B cell (primary cell): Measurements from ENCODE around the gene BICRAL. TPM values are rescaled to one million over a fixed set of nuclear protein-coding genes. Genes with fewer than 3 reads are reported as not detected.
"Not testable (repeated sequence)": the region's sequence is repeated elsewhere in the genome, so short reads cannot be mapped to it uniquely, and the experiment has no call there.

Experiments
- ATAC-seq: fragments of 200-7000 bp; cut with Tn5 transposase; one replicate; pipeline ENCODE4 v1.10.0; 2021; ENCODE audit warnings: low read depth, mild to moderate bottlenecking, moderate number of reproducible peaks, moderate library complexity
- CTCF ChIA-PET: fragments of 350-600 bp; sonication (Branson Sonifier 250); formaldehyde crosslinking; loops from one replicate; lab custom pipeline; 2021; ENCODE audit warnings: antibody characterized with exemption, inconsistent platforms; lab: Charles Lee
- POLR2A ChIA-PET: fragments of 350-600 bp; sonication (Branson Sonifier 250); formaldehyde crosslinking; loops from one replicate; lab custom pipeline; 2021; ENCODE audit warnings: antibody characterized with exemption; lab: Charles Lee
- DNase-seq: peaks from one replicate; pipeline ENCODE4 v3.0.0; 2013
- H2AFZ ChIP-seq: 2 replicates; pipeline ENCODE4 v1.6.1; 2012; ENCODE audit warnings: mild to moderate bottlenecking, low read depth, low read length; ENCODE audit not compliant: insufficient read depth, poor library complexity, severe bottlenecking
- H3K27ac ChIP-seq, 2 donors: 1 replicate in 1 of 2; 2 replicates in 1 of 2; pipeline ENCODE4 v1.5.1; 2012 to 2013; ENCODE audit warnings: low read length in 2 of 2, mild to moderate bottlenecking in 2 of 2, moderate library complexity in 1 of 2
- H3K27me3 ChIP-seq, 4 experiments: fragments of 200-600 bp in 1 of 4; sonication (generic) in 1 of 4; replicated peaks in 1 of 4; 1 replicate in 2 of 4; 2 replicates in 2 of 4; pipeline versions ENCODE4 v1.6.1 to v1.7.0; 2013 to 2016; ENCODE audit warnings: low read length in 3 of 4, mild to moderate bottlenecking in 2 of 4, mixed read lengths in 1 of 4, moderate library complexity in 1 of 4; ENCODE audit not compliant: insufficient read depth in 4 of 4, control insufficient read depth in 3 of 4; ENCODE audit errors: control extremely low read depth in 1 of 4
- H3K36me3 ChIP-seq, 2 experiments: replicated peaks in 1 of 2; 1 replicate in 1 of 2; 2 replicates in 1 of 2; pipeline versions ENCODE4 v1.6.1 to v1.7.1; 2013; ENCODE audit warnings: low read length in 1 of 2; ENCODE audit not compliant: insufficient read depth in 2 of 2, control insufficient read depth in 1 of 2; ENCODE audit errors: control extremely low read depth in 1 of 2, extremely low read depth in 1 of 2
- H3K4me1 ChIP-seq, 2 donors: fragments of 200-600 bp in 1 of 2; sonication (generic) in 1 of 2; 1 replicate in 1 of 2; 2 replicates in 1 of 2; pipeline versions ENCODE4 v1.5.1 to v1.6.1; 2013 to 2017; ENCODE audit warnings: low read length in 2 of 2; ENCODE audit not compliant: control insufficient read depth in 2 of 2, insufficient read depth in 2 of 2
- H3K4me2 ChIP-seq: replicated peaks from 2 replicates; pipeline ENCODE3; 2012; ENCODE audit warnings: mild to moderate bottlenecking, low read depth, low read length; ENCODE audit not compliant: poor library complexity, severe bottlenecking
- H3K4me3 ChIP-seq, 5 experiments: fragments of 200-600 bp in 1 of 5; sonication (generic) in 1 of 5; 1 replicate in 3 of 5; 2 replicates in 2 of 5; pipeline versions ENCODE4 v1.5.1 to v1.7.0; 2011 to 2016; ENCODE audit warnings: low read length in 4 of 5, mild to moderate bottlenecking in 4 of 5, low read depth in 2 of 5, control low read depth in 1 of 5, moderate library complexity in 1 of 5; ENCODE audit not compliant: insufficient read depth in 1 of 5; ENCODE audit errors: control extremely low read depth in 1 of 5, extremely low read depth in 1 of 5
- H3K79me2 ChIP-seq: fragments of 200-600 bp; sonication (generic); one replicate; pipeline ENCODE4 v1.6.0; 2016; ENCODE audit warnings: low read length; ENCODE audit not compliant: control insufficient read depth, insufficient read depth
- H3K9ac ChIP-seq: fragments of 200-600 bp; sonication (generic); 2 replicates; pipeline ENCODE4 v1.6.1; 2017; ENCODE audit warnings: mild to moderate bottlenecking, low read length, moderate library complexity
- H3K9me3 ChIP-seq, 3 donors: one replicate each; pipeline versions ENCODE4 v1.6.1 to v1.7.1; 2013; ENCODE audit warnings: low read length in 2 of 3; ENCODE audit not compliant: control insufficient read depth in 2 of 3, insufficient read depth in 1 of 3; ENCODE audit errors: control extremely low read depth in 1 of 3
- H4K20me1 ChIP-seq: 2 replicates; pipeline ENCODE4 v1.6.0; 2012; ENCODE audit warnings: mild to moderate bottlenecking, low read length; ENCODE audit not compliant: insufficient read depth, control insufficient read depth, poor library complexity, severe bottlenecking
- H3K27ac Mint-ChIP-seq: one replicate; pipeline ENCODE4 v1.8.0; 2021; ENCODE audit warnings: mixed read lengths
- H3K27me3 Mint-ChIP-seq: one replicate; pipeline ENCODE4 v1.8.0; 2021; ENCODE audit warnings: mixed read lengths
- H3K4me1 Mint-ChIP-seq: one replicate; pipeline ENCODE4 v1.8.0; 2021; ENCODE audit warnings: mixed read lengths
- H3K4me3 Mint-ChIP-seq: one replicate; pipeline ENCODE4 v1.8.0; 2021; ENCODE audit warnings: mixed read lengths
- H3K9me3 Mint-ChIP-seq: one replicate; pipeline ENCODE4 v1.8.0; 2022; ENCODE audit warnings: mixed read lengths; ENCODE audit not compliant: insufficient read depth
- EZH2 ChIP-seq: IDR thresholded peaks from 2 replicates; pipeline ENCODE4 v1.6.1; 2012; ENCODE audit warnings: borderline replicate concordance, low read depth, mild to moderate bottlenecking, moderate library complexity, low read length; ENCODE audit not compliant: insufficient read depth, poor library complexity, severe bottlenecking
- WGBS: methylation state at CpG from one replicate; pipeline ENCODE4 v1.1.5; 2013; ENCODE audit warnings: missing lambda C conversion rate; ENCODE audit not compliant: insufficient coverage; 5-methylcytosine and 5-hydroxymethylcytosine counted together
- intact Hi-C: fragments of 100-400 bp; cut with micrococcal nuclease; formaldehyde crosslinking; loops from one replicate; pipeline ENCODE4 v1.10.0; 2022
- polyA plus RNA-seq: library from polyadenylated mRNA; depleted of rRNA; stranded (reverse); fragments of >200 nt; gene quantifications from 2 replicates; pipeline ENCODE4 v1.2.3, GENCODE V29; 2012
- total RNA-seq, 2 donors: library from RNA; stranded (reverse); fragments of 120-200 nt in 1 of 2; gene quantifications; 1 replicate in 1 of 2; 2 replicates in 1 of 2; pipeline versions ENCODE4 v1.2.3 to v1.2.4, GENCODE V29; 2013 to 2022
- TF ChIP-seq, protein P1 (sequence below): fragments of 200-600 bp; IDR thresholded peaks from one replicate; pipeline ENCODE4 v1.8.0; 2022; ENCODE audit warnings: antibody characterized with exemption, mild to moderate bottlenecking

Gene BICRAL
- total and polyA plus RNA-seq, 2 donors (not counting 1 experiment from before 2014, with no cell fraction given), result 17.5 to 34.1 TPM

DNA sequence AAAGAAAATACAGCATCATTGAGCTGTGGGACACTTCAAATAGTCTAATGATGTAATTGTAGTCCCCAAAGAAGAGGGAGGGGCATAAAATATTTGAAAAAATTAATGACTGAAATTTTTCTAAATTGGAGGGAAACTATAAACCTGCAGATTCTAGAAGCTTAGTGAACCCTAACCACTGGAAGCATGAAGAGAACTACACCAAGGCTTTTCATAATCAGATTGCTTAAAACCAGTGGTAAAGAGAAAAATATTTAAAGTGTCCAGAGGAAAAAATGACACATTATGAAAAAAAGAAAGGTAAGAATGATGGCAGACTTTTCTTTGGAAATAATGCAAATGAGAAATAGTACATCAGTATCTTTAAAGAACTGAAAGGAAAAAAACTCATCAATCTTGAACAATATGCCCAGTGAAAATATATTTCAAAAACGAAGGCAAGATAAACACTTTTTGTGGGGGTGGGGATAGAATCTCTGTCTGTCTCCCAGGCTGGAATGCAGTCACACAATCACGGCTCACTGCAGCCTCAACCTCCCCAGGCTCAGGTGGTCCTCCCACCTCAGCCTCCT, 31.3 kb downstream of the BICRAL start:
- DNase-seq (no peak), ATAC-seq (no peak)
- H3K27ac ChIP-seq, result no peak overlapping the region
- CTCF ChIA-PET, result no interaction called here
- intact Hi-C loops, result no loop called here
- H3K36me3 ChIP-seq, result peaks cover 0 to 17% of the 10 kb centered on the region in 2 experiments
- no peak overlapping the region for H3K4me3 Mint-ChIP-seq
- H3K9me3 Mint-ChIP-seq, result no peaks in the 10 kb centered on the region
- H3K4me1 ChIP-seq, result no peaks in the 10 kb centered on the region
- no peaks in the 10 kb centered on the region for H3K27me3 Mint-ChIP-seq
- H4K20me1 ChIP-seq, result no peaks in the 10 kb centered on the region
- TF ChIP-seq, protein P1, sequence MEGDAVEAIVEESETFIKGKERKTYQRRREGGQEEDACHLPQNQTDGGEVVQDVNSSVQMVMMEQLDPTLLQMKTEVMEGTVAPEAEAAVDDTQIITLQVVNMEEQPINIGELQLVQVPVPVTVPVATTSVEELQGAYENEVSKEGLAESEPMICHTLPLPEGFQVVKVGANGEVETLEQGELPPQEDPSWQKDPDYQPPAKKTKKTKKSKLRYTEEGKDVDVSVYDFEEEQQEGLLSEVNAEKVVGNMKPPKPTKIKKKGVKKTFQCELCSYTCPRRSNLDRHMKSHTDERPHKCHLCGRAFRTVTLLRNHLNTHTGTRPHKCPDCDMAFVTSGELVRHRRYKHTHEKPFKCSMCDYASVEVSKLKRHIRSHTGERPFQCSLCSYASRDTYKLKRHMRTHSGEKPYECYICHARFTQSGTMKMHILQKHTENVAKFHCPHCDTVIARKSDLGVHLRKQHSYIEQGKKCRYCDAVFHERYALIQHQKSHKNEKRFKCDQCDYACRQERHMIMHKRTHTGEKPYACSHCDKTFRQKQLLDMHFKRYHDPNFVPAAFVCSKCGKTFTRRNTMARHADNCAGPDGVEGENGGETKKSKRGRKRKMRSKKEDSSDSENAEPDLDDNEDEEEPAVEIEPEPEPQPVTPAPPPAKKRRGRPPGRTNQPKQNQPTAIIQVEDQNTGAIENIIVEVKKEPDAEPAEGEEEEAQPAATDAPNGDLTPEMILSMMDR, result no peak
- H2AFZ ChIP-seq, result no peak overlapping the region
- WGBS, result no CpG with 5 or more reads among the region's 2 CpGs
- POLR2A ChIA-PET, result no interaction called here
- H3K4me2 ChIP-seq, result no peak overlapping the region
- H3K4me3 ChIP-seq, result no peak overlapping the region
- H3K27ac Mint-ChIP-seq, result no peak overlapping the region
- H3K27me3 ChIP-seq, result no peaks in the 10 kb centered on the region
- peaks cover 26% of the 10 kb centered on the region for H3K79me2 ChIP-seq
- H3K4me1 Mint-ChIP-seq, result peaks cover 1% of the 10 kb centered on the region
- H3K9ac ChIP-seq, result no peak overlapping the region
- H3K9me3 ChIP-seq, result no peaks in the 10 kb centered on the region

DNA sequence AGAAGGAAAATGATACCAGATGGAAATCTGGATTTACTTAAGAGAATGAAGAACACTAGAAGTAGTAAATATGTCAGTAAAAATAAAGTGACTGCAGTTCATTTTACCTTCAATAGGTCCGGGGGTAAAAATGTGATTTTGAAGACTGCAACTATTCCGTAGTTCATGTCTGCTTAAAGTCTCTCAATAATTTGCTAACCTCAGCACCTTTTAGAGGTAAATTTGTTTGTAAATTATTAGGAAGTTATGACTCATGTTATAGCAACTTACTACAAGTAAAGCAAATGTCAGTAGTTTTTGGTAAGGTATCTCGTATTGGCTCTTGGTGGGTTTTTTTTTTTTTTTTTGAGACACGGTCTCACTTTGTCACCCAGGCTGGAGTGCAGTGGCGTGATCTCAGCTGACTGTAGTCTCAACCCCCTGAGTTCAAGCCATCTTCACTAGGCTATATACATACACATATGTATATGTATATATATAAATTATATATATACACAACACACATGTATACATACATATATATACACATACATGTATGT, 32.1 kb downstream of the BICRAL start:
- ATAC-seq (no peak), DNase-seq (no peak)
- Histone ChIP-seq H3K79me2 (peaks cover 31% of the 10 kb centered on the region), H3K27ac (no peak overlapping the region), H3K27me3 (no peaks in the 10 kb centered on the region), H3K4me1 (no peaks in the 10 kb centered on the region), H2AFZ (no peak overlapping the region), H3K4me2 (no peak overlapping the region), H3K9ac (no peak overlapping the region), H3K36me3 (peaks cover 0 to 17% of the 10 kb centered on the region in 2 experiments), H4K20me1 (no peaks in the 10 kb centered on the region), H3K9me3 (no peaks in the 10 kb centered on the region), H3K4me3 (no peak overlapping the region)
- peaks cover 1% of the 10 kb centered on the region for H3K4me1 Mint-ChIP-seq
- intact Hi-C loops, result no loop called here
- POLR2A ChIA-PET, result no interaction called here
- no CpG with 5 or more reads among the region's 5 CpGs for WGBS
- no peaks in the 10 kb centered on the region for H3K27me3 Mint-ChIP-seq
- no peak overlapping the region for H3K27ac Mint-ChIP-seq
- no peak for TF ChIP-seq EZH2
- TF ChIP-seq, protein P1, result no peak
- CTCF ChIA-PET, result no interaction called here
- H3K4me3 Mint-ChIP-seq, result no peak overlapping the region
- H3K9me3 Mint-ChIP-seq, result no peaks in the 10 kb centered on the region

DNA sequence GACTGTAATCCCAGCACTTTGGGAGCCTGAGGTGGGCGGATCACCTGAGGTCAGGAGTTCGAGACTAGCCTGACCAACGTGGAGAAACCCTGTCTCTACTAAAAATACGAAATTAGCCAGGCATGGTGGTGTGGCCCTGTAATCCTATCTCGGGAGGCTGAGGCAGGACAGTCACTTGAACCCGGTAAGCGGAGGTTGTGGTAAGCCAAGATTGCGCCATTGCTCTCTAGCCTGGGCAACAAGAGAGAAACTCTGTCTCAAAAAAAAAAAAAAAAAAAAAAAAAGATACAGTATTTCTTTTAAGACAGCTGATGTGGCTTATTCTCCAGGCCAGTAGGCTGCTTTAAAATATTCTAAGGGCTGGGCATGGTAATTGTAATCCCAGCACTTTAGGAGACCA, 33.9 kb downstream of the BICRAL start:
- H3K4me3 ChIP-seq, H3K27ac ChIP-seq, H3K9me3 Mint-ChIP-seq, H3K4me2 ChIP-seq, H3K9me3 ChIP-seq, H2AFZ ChIP-seq, H3K4me3 Mint-ChIP-seq, DNase-seq, H3K27ac Mint-ChIP-seq, ATAC-seq, H3K9ac ChIP-seq, H3K27me3 ChIP-seq, H3K27me3 Mint-ChIP-seq, H4K20me1 ChIP-seq, CTCF ChIA-PET: not testable (repeated sequence)
- H3K79me2 ChIP-seq, result peaks cover 37% of the 10 kb centered on the region
- intact Hi-C loops, result loop anchor here (5.0 kb wide), 1 partner anchor 38 kb away; no protein-coding TSS in a partner anchor
- POLR2A ChIA-PET, result interaction anchor here (0.6 kb wide), 1 partner anchor 70 kb away, joined by 11 read pairs; the partner anchor contains the start of gene TBCC
- H3K4me1 Mint-ChIP-seq, result peaks cover 14% of the 10 kb centered on the region
- H3K4me1 ChIP-seq, result peaks cover 6 to 10% of the 10 kb centered on the region in 2 donors
- peaks cover 1 to 13% of the 10 kb centered on the region in 2 experiments for H3K36me3 ChIP-seq
- WGBS, result 94% methylated on average over 5 of the region's 8 CpGs
